HG02870 (cell line): ENCODE data around the gene WDR27.
"Not testable (repeated sequence)": the region's sequence is repeated elsewhere in the genome, so short reads cannot be mapped to it uniquely, and the experiment has no call there.

Source experiments
- ATAC-seq: cut with Tn5 transposase; IDR thresholded peaks from one replicate; pipeline ENCODE4 v1.9.1; 2021; ENCODE audit warnings: mild to moderate bottlenecking, moderate library complexity; ENCODE audit not compliant: unreplicated experiment

Gene WDR27

DNA sequence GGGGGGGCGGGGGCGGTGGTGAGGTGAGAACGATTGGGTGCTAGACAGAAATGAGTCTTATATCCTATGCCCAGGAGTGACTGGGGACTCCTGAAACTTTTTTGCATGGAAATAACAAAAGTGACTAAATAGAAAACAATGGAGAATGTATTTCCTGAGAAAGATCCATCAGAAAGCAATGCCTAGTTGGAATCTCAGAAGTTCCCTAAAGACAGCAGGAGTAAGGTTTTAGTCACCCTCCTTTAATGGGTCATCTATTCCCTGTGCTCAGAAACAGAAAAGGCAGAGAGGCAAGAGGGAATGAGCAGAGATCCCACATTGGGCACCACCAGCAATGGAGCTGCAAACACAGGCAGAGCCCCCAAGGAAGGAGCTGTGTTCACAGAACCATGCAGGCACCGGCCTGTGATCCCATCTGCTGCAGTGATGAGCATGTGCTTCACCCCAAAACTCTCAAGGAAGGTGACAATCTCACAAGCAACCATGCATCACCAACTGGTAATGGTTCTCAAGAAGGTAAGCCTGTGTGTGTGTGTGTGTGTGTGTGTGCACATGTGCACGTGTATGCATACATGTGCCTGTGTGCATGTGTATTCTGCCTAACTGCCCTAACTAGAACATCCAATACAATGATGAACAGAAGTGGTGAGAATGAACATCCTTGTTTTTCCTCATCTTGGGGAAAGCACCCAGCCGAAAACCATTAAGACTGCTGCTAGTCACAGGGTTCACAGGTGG is 168.4 kb downstream of the WDR27 start:
- no peak for ATAC-seq

DNA sequence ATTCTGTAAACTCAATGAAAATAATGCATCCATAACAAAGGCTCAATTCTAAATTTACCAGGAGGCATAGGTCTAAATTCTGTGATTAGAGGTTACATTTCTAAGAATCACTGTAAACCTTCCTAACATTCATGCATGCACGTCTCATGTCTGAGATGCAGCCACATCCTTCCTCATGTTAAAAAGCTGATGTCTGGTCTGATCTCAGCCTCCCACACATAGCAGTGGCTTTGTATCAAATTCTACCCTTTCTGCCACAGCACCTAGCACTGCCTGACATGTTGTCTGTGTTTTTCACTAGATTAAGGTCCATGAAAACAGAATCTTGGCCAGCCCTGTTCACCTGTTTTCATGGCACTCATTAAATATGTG is 171.1 kb downstream of the WDR27 start:
- ATAC-seq: no peak

DNA sequence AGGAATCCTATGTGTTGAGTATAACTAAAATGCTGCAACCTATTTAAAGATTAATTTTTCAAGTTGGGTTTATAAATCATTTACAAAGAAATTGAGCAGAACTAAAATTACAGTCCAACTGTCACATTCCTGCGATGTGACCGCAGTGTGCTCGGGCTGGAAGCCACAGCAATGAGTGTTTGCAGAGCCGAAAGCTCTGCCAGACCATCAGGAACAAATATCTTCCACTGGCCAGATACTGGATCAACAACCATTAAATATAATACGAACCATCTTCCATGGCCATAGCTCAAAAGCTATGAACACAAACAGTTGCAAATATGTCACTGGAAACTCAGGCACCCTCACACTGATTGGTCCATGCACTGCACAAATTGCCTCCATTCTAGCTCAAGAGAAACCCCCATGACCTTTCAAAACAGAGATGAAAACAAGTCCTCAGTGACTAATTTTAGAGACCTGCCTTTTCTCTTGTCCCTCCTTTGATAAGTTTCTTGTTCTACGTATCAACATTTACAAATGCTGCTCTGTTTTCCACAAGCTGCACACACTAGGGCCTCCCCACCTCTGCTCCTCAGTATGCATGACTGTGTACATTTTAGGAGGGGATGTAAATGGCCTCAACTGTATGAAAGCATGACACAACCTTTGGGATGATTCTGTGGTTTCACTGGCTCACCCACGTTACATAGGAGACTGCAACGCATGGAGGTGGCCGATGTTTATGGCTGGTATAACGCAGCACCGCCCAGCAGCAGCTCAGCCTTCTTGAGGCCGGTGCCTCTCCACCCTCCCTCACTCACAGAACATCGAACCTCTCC is 171.7 kb downstream of the WDR27 start:
- ATAC-seq: no peak

DNA sequence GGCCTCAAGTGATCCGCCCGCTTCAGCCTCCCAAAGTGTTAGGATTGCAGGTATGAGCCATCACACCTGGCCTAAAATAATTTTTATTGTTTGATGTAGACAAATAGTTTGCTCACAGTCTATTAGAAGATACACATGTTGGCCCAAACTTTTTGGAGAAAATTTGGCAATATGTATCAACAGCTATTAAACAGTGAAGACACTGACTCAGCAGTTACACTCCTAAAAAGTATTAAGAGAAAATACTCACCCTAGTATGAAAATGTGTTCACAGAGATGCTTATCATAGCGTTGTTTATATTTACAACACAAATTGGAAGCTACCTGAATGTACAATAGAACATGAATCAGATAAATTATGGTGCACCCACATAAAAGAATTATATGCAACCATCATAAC is 173.1 kb downstream of the WDR27 start:
- no peak for ATAC-seq

DNA sequence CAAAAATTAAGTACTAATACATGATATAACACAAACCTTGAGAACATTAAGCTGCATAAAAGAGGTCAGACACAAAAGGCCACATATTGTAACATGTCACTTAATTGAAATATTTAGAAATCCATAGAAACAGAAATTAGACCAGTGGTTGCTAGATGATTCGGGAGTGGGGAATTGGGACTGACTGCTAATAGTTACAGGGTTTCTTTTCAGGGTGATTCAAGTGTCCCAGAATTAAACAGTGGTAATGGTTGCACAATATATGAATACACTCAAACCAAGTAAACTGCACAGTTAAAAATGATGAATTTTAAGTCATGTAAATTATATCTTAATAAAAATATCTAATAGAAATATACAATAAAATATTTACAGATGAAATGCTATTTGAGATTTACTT is 174.5 kb downstream of the WDR27 start:
- ATAC-seq: no peak

DNA sequence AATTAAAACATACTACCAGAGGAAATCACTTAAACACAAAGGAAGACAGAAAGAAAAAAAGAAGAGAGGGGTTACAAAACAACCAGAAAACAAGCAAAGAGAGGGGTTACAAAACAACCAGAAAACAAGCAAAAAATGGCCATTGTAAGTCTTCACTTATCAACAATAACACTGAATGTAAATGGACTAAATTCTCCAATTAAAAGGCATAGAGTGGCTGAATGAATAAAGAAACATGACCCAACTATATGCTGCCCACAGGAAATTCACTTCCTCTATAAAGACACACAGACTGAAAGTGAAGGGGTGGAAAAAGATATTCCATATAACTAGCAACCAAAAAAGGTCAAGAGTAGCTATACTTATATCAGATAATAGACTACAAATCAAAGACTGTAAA is 180.0 kb downstream of the WDR27 start:
- no peak for ATAC-seq

DNA sequence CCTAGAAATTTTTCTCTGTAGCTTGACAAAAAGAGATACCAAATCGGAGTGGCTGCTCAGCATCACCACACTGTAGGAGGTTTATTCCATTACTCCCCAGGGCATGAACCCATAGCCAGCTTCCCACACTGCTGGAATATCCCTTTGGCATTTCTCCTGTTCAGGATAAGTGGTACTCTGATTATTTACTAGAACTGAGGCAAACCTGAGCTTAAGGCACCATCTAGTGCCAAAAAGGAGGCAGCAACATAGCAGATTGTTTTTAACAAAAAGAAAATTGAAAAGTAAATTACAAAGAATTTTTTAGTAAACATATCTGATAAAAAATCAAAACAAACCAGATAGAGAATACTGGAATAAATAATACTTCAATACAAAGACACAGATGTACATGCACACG is 181.7 kb downstream of the WDR27 start:
- no peak for ATAC-seq

DNA sequence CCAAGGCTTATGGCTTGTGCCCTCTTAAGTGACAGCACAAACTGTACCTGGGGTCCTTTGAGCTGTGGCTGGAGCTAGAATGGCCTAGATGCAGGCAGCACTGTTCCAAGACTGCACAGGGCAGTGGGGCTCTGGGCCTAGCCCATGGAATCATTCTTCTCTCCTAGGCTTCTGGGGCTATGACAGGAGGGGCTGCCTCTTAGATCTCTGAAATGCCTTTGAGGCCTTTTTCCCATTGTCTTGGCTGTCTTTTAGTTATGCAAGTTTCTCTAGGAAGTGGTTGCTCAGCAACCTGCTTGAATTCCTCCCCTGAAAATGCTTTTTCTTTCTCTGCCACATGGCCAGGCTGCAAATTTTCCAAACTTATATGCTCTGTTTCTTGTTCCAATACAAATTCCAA is 183.4 kb downstream of the WDR27 start:
- ATAC-seq: no peak

DNA sequence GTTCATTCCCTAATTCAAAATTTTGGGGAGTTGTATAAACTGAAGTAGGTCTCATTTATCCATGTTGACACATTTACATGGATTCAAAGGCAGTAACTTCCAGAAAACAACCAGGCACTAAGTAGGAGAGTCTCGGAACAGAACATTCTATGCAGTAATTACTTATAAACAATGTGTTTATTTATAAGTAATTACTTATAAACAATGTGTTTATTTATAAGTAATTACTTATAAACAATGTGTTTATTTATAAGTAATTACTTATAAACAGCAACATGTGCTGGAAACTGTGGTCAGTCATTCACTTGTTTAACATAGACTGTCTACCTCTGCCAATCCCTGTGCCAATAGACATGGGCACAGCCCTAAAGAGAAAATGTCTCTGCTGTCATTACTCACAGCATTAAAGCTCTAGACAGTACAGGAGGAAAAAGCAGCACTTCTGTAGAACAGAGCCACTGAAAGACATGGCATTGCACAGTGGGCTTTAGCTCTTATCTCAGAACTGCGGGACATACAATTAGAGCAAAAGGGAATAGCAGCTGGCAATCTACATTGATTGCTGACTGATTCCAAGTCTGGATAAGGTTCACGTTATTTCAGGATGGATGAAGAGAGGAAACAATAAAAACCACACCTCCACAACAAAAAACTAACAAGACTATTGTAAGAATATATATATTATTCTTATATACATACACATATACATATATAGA is 188.2 kb downstream of the WDR27 start:
- no peak for ATAC-seq

DNA sequence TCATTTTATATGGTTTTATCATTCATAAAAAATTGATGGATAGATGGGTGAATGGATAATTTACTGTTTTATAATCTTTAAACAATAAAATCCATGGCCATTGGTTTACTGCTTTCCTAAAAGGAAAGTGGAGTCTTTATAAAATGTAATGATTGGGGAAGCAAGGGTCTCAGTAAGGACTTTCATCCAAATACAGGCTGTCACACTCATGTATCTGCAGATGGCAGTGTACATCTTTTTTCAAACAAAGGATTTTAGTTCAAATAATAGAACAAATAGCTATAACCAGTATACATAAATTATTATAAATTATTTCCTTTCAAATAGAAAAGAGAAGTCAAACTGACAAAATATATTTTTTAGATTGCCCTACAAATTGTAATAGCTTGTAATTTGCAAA is 190.0 kb downstream of the WDR27 start:
- not testable (repeated sequence) for ATAC-seq

DNA sequence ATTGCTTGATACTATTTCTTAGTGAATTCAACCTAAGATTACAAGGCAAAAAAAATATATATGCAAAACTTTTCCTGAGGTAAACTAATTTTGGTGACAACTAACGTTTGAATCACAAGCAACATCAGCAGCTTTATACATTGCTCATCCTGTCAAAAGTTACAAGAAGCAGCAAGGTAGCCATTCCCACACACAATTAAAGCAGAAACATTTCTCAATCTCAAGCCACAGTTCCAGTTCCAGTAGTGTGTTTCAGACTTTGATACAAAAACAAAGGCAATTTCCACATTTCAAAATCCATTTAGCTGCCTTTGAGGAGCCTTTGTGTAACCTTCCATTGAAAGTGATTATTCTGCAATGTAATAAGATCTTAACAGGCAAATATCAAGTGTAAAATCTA is 191.0 kb downstream of the WDR27 start:
- no peak for ATAC-seq

DNA sequence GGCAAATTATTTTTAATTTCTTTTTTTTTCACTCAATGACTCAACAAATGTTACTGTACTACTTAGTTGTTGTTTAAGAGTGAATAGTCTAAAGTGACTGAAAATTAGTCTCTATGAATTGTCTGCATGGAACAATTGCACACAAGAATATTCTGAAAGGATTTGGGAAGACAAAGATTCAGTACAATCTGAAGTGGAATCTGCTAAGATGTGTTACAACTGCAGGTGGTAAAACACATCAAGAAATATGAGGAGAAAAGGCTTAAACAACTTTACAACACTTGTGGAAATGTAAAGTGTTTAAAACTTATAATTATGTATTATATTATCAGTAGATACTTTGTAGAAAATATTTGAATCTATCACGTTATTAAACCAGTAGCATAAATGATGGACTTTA is 193.4 kb downstream of the WDR27 start:
- no peak for ATAC-seq

DNA sequence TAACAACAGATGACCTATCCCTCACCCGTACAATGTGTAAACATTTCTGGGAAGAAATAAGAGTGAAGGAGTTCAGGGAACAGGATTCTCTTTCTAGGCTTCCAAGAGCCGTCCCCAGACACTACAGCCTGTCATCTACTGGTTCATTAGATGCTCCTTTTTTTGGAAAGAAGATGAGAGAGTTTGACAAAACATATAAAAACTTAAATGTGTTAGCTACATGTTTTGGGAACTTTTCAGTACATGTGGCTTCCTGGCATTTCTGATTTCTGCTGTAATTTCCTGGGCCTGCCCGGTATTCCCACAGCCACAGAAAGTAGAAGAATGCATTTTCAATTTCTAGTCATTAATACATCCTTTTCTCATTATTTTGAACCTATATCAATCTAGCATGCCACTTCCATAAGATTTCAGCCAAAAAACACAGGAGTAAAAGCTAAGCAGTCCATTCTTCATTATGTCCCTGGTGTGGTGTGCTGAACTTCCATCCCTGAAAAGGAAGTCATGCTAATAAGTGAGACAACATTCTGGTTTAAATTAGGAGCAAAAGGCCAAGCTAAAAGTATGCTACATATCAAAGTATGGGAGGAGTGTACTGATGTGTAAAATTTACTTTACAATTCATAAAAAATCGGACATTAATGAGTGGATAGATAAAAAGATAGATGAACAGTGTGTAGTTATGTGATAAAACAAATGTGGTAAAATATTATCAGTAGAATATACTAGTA is 198.2 kb downstream of the WDR27 start:
- ATAC-seq: no peak

DNA sequence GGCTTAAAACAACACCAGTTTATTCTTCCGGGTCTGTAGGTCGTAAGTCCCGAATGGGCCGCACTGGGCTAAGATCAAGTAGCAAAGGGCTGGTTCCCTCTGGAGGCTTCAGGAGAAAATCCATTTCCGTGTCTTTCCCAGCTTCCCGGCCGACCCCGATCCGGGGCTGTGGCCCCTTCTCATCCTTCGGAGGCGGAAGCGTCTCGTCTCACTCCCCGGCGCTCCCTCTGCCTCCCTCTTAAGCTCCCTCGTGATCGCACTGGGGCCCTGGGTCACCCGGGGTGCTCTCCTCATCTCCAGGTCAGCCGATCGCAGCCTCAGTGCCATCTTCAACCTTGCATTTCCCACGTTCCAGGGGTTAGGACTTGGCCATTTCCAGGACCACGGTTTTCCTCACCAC is 199.4 kb downstream of the WDR27 start:
- ATAC-seq: no peak

DNA sequence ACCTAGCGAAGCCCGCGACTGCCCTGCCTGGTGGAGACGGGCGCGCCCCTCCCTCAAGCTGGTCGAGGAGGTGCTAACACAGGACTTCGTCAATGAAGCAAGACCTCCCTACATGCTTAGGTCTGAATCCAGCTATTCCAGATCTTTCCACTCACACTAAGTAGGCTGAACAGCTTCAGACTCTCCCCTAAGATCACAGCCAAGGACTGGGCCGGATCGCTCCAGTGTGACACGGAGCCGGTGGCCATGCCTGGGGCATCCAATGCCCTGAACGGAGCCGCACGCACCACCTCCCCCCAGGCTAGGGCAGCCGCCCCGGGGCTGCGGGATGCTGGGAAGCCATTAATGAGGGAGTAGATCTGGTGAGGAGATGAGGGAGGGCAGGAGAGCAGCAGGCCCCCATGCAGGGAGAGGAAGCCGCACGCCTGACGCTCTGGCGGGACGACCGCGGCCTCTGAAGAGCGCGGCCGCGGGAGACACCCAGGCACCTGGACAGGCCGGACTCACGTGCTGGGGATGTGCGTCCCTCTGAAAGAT is 200.0 kb downstream of the WDR27 start:
- ATAC-seq: no peak

DNA sequence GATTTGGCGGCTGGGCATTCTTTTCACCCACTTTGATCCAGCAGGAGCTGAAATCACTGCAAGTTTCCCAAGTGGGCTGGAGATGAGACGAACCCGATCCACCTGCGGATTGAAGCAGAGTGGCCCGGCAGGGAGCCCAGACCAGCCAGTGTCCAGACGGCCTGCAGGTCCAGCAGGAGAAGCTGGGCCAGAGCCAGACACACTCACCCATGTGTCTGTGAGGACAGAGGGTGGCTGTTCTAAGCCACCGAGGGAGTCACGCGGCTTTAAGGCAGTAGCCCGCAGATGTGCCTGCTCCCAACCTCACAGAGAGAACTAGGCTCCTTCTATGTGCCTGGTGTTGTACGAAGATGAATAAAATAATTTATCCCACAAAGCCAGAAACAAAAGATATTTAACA is 200.7 kb downstream of the WDR27 start:
- ATAC-seq: no peak

DNA sequence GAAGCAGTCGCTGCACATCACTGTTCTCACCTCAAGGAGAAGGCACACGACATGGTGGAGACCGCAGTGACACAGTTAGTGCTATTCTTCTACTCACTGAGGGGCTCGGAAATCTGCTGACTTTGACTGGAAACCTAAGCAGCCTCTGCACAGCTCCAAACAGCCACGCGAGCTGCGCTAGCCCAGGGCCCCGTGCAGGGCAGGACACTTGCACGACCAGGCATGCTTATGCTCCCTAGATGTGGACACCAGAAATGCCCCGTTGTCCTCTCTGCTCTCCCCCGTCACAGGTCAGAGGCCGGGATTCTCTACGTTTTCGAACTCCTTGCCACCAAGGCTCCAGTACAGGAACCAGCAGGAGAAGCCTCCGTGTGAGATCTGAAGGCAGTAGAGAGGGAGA is 201.1 kb downstream of the WDR27 start:
- ATAC-seq: no peak

DNA sequence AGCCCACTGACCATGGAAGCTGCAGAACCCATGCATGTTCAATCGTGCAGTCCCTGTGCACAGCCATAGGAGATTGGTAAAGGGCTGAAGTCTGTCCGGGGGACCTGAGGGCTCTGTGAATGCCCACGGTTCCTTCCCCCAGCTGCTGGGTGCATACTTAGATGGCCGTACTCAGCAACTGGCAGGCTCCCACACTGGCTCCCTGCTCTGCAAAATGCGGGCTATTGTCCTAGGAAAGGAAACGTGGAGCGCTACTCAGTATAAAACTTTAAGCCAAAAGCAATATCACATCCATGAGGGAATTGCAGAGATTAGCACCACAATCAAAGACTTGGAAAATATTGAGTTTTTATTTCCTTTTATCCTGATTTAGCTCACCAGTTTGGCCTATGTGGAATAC is 202.0 kb downstream of the WDR27 start:
- no peak for ATAC-seq

DNA sequence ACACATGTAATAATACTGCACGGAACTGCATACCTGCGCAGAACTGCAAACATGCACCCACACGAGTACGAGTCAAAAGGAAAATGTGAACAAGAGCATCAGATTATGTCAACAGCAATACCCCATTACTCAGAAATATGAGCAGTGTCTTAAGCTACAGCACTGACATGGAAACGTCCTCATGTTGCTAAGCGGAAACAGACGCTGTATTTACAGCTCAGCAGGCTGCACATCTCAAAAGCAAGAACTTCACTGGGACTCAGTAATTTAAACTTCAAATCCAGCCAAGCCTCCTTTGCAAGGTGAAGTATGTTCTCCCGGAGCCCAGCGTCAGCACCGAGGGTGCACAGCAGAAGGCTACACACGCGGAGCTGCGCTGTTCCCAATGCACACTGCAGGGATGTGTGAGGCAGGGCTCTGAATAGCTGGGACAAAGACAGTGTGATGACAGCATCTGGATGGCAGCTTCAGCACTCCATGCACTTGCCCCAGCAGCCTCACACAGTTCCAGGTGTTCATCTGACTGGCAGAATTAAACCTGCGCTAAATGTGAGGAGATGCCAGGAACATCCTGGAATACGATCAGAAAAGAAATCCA is 202.8 kb downstream of the WDR27 start:
- ATAC-seq: no peak

DNA sequence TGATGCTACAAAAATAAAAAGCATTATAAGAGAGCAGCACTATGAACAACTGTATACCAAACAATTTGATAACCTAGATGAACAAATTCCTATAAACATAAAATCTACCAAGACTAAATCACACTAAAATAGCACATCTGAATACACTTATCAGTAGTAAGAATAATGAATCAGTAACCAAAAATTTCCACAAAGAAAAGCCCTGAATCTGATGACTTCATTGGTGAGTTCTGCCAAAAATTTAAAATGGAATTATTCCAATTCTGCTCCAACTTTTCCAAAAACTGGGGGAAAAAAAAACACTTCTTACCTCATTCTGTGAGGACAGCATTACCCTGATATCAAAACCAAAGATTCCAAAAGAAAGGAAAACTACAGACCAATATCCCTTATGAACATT is 206.2 kb downstream of the WDR27 start:
- no peak for ATAC-seq

DNA sequence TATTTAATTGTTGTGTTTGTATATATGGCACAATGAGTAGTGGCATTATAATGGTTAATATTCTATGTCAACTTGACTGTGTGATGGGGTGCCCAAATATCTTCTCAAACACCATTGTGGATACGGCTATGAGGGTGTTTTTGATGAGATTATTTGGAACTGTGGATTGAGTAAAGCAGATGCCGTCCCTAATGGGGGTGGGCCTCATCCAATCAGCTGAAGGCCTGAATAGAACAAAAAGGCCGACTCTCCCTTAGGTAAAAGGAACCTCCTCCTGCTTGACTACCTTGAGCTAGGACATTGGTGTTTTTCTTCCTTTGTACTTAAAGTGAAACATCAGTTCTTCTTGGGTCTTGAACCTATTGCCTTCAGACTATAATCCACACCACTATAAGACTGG is 207.8 kb downstream of the WDR27 start:
- ATAC-seq: no peak
